GM19328 (cell line): ENCODE results near the gene LRFN3.
A peak's percentile ranks its signal among the peaks of the same experiment; 100 is the strongest.
"Not testable (repeated sequence)": the region's sequence is repeated elsewhere in the genome, so short reads cannot be mapped to it uniquely, and the experiment has no call there.

Experiments
- ATAC-seq: cut with Tn5 transposase; IDR thresholded peaks from one replicate; pipeline ENCODE4 v1.9.1; 2021; ENCODE audit warnings: mild to moderate bottlenecking, moderate library complexity; ENCODE audit not compliant: unreplicated experiment

The LRFN3 gene

DNA sequence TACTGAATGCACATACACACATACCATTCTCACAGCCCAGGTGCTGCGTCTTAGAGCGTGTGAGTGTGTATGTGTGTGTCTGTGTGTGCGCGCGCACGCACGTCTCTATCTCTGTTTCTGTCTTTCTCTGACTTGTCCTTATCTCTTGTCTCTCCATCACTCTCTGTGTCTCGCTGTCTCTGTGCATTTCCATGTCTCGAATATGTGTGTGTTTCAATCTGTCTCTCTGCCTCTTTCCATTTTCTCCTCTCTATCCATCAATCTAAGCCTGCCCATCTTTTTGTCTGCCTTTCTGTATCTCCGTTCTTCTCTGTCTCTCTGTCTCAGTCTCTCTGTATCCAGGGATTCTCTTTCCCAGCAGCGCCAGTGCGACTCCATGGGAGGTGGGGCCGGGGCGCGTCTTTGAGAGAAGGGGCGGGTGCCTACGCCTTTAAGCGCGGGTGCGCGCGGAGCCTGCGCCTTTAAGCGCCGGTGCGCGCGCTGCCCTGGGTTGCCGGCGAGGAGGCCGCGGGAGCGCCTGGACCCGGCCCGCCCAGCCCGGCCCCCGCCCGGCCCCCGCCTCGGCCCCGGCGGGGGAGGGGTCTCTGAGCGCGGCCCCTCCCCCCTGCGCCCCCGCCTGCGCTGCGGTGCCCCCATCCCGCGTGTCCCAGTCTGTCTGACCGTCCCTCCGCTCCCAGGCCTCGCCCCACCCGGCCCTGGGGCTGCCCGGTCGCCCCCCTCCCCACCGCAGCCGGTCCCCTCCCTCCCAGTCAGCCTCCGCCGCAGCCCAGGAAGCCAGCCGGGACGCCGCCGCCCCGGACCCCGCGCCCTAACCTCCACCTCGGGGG is at the start of gene LRFN3:
Gene LRFN3, plus strand, starts transcription at position 464 of the 827 bp plus-strand sequence. CDS start 3,052 bp downstream, outside the sequence.
- no peak for ATAC-seq

DNA sequence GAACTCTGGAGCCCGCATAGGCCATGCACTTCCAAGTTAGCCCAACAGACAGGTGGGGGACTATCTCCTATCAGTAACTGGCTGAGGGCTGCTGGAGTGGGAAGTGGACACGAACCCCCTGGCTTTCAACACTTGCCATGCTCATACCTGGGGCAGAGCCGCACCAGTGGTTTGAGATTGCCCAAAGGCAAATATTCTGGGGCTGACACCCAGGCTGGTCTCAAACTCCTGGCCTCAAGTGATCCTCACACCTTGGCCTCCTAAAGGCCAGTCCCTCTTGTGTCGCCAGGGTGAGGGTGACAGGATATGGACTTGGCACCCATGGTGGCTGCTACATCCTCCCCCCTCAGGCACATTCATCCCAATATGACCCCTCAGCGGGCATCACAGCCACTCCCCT is 49.0 kb upstream of the LRFN3 start:
- no peak for ATAC-seq

DNA sequence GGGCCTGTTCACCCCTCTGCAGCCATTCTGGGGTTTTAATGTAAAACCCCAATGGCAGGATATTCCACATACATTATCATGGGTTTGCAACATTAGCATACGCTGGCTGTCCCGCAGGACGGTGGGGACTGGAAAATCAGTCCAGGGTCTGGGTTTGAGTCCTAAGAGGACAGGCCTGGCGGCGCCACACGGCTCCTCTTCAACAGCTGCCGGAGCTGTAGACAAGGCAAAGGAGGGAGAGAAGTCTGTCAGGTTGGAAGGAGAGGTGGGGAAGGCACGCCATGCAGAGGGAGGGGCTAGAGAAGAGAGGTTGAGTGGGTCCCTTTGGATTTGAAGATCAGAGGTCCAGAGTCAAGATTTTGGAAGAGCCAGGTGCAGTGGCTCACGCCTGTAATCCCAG is 47.8 kb upstream of the LRFN3 start:
- ATAC-seq: no peak

DNA sequence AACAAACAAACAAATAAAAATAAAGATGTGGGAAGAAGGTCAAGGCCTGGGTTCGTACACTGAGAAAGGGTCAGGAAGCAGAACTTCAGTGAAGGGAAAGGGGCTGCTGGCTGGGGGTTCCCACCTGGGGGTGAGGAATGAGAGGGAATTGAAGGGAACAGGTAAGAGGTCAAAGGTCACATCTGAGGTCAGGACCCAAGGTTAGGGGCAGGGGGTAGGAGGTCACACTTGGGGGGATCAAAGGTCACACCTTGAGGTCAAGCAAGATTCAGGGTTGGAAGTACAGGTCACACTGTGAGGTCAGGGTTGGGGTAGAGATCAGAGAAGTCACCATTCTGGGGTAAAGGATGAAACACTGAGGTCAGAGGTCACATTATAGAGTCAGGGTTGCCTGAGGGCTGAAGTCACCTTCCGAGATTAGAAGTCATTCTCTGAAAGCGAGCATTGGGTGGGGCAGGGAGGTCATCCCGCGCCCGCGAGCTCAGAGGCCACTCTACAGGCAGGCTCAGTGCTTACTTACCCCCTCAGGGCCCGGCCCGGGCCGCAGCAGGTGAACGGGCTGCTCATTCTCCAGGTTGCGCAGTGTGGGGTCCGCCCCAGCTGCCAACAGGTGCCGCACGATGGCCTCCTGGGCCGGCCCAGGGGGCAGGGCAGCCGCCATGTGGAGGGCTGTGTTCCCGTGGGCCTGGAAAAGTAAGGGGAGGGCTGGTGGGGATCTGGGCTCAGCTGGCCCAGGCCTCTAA is 46.6 kb upstream of the LRFN3 start:
- no peak for ATAC-seq

DNA sequence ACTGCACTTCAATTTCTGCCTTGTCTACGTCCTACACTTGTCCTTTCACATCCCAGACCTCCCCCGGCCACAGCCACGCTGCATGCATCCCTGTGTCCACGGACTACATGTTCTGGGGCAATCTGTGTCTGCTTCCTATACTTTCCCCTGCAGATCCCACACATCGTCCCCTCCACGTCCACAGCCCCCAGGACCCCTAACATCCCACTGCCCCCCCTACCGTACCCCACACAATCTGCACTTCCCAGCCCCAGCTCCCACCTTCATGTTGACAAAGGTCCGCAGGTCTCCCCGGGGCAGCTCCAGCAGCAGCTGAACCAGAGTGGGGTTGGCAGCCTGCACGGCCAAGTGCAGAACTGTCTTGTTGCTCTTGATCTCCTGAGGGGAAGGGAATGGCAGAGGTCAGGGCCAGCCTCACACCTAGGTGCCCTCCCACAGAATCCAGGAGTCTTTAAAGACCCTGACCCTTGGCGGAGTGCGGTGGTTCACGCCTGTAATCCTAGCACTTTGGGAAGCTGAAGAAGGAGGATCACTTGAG is 46.0 kb upstream of the LRFN3 start:
- ATAC-seq: no peak

GRCh38 chr19:35891819-35892218 is 44.4 kb upstream of the LRFN3 start:
- ATAC-seq: not testable (repeated sequence)

DNA sequence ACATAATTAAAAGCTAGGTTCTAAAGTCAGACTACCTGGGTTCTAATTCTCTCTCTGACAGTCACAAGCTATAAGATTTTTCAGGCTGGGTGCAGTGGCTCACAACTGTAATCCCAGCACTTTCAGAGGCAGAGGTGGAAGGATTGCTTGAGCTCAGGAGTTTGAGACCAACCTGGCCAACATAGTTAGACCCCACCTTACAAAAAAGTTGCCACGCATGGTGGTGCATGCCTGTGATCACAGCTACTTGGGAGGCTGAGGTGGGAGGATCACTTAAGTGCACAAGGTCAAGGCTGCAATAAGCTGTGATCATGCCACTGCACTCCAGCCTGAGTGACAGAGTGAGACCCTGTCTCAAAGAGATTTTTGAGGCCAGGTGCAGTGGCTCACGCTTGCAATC is 41.8 kb upstream of the LRFN3 start:
- ATAC-seq: no peak

GRCh38 chr19:35895911-35896642 is 40.1 kb upstream of the LRFN3 start:
- no peak for ATAC-seq

- no peak for ATAC-seq
Observed at GRCh38 chr19:35896643-35897040, 39.5 kb upstream of the LRFN3 start.

DNA sequence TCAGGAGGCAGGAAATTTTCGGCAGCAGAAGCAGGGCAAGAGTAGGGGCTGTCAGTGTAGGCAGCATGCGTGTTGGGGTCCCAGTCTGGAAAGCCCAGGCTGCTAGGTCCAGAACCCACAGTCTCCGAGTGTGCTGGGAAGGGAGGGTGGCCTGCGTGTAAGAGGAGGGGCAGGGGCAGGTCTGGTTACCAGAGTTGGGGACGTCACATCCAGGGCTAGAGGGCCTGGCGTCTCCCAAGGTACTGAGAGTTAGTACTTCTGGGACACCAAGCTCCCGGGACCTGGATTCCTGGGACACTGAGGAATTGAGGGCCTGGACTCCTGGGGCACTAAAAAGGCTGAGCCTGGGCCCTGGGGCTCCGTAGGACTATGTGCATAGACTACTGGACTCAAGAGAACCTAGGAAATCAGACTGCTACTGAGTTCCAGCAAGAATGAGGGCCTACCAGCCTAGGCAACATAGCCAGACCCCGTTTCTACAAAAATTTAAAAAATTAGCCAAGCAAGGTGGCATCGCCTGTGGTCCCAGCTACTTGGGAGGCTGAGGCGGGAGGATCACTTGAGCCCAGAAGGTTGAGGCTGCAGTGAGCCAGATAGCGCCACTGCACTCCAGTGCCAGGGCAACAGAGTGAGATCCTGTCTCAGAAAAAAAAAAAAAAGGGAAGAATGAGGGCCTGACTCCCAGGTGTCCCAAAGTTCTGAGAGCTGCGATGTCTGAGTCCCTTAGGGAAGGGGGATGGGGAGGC is 38.3 kb upstream of the LRFN3 start:
- no peak for ATAC-seq

GRCh38 chr19:35898499-35898809 is 37.7 kb upstream of the LRFN3 start:
- no peak for ATAC-seq

DNA sequence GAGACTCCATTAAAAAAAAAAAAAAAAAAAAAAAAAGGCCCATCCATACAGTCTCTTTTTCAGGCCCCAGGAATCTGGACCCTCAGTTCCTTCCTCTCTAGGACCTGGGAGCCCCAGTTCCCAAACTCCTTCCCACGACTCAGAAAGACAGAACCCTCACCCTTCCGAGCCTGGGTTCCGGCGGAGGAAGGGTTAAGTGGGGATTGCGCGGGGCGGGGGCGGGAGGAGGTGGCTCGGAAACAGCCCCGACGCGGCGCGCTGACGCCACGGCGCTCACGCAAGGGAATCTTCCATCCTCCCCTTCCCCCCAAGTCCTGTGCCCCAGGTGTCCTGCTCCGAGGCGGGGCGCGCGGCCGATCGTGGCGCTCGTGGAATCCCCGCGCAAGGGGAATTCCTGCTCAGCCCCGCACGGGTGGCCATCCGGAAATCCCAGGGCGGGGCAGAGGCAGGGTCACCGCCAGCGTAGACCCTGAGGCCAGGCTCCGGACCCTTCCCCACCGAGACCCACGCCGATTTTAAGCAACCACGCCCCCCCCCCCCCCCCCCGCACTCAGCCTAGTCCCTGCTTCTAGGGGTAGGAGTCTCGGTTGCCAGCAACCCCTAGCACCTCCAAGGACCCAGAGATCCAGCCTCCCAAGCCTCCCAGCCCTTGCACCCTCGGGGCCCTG is 36.5 kb upstream of the LRFN3 start:
- ATAC-seq: peak; percentile 46

DNA sequence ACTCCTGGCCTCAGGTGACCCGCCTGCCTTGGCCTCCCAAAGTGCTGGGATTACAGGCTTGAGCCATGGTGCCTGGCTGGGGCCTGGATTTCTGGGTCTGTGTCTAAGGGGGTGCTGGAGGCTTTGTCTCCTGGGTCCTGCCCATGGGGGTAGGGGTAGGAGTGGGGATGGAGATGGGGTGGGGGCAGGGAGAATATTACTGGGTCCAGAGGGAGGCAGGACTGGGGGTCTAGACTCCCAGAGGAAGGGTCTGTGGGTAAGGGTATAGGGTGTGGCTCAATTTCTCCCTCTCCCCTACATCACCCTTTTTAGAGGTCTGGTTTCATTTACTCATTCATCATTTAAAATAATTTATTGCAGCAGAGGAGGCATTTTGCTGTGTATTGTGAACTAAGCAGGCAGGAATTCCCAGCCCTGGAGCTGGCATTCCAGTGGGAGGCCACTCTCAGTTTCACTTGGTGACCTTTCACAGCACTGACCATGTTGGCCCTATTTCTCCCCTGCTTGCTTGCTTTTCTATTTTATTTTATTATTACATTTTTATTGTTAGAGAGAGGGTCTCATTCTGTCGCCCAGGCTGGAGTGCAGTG is 35.0 kb upstream of the LRFN3 start:
- ATAC-seq: no peak

DNA sequence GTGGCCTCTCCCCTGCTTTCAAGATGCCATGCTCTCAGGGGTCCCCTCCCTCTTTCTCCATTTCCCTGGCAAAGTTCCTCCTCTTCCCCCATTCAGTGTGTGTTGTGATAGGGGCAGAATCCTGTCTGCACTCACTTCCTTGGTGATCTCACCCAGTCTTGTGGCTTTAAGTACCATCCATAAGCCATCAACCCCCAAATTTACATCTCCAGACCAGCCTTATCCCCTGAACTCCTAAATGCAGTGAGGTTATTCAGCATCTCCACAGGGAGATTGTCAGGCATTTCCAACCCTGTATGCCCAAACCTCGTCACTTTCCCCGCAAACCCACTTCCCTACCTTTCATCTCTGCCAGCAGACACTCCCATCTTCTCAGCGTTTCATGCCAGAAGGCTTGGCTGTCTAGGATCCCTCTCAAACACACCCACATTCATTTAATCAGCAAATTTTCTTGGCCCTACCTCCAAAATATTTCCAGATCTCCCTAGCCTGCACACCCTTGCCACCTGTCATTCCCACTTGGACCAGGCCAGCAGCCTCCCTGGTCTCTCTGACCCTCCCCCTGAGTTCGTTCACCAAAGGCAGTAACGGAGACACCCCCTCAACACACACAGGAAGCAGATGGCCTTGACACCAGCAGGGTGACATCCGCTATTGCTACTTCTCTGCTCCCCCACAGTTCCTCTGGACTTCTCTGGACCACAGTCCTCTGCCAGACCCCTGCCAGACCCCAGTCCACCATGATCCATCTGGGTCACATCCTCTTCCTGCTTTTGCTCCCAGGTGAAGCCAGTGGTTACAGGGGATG is 34.1 kb upstream of the LRFN3 start, which contains the start of gene HCST:
Gene HCST, plus strand, starts transcription at position 676 of the 808 bp plus-strand sequence. Its CDS starts 65 bp downstream, at position 741.
- ATAC-seq: no peak

- no peak for ATAC-seq
Observed at GRCh38 chr19:35902870-35903475, 33.2 kb upstream of the LRFN3 start.

GRCh38 chr19:35903550-35904179 is 32.5 kb upstream of the LRFN3 start:
- no peak for ATAC-seq

DNA sequence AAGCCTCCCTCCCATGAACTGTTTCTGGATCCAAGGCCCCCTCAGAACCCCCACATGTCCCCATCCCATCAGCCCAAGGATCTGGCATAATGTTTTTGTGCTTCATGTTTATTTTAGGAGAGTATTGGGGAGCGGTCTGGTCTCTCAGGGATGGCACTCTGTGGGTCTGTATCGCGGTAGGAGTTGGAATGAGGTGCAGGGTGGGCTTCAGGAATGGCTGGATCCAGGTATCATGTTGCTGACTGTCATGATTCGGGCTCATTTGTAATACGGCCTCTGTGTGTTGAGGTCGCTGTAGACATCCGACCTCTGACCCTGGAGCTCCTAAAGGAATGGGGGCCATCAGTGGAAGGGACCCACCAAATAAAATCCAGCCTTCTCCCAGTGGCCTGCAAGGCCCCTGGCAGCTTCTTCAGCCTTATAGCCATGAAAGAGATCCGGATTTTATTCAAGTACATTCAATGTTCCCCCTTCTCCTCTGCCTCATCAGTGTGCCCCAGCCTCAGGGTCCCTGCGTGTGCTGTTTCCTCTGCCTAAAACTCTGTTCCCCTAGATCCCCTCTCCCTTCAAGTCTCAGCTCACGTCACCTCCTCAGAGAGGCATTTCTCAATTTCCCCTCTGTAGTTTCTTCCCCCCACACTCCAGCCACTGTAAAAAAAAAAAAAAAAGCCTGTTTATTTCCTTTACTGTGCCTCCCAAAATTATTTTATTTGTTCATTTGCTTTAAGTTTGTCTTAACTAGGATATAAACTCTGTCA is 31.7 kb upstream of the LRFN3 start:
- no peak for ATAC-seq
